ENCODE measurements around the gene NOTCH2.
A peak's percentile ranks its signal among the peaks of the same experiment; 100 is the strongest.

The NOTCH2 gene

GRCh38 chr1:119887427-119887826, 182.0 kb downstream of the NOTCH2 start:
- no peak for DNase-seq (ENCODE audit: low spot score)
- ATAC-seq (ENCODE audit: low read depth), result no peak
- H3K4me1 ChIP-seq (ENCODE audit: insufficient read depth, poor library complexity, severe bottlenecking), result no peaks in the 10 kb centered on the region
- H3K9me3 ChIP-seq (ENCODE audit: severe bottlenecking), result no peaks in the 10 kb centered on the region
- no peak for TF ChIP-seq CTCF (IDR thresholded peaks at IDR 0.05; ENCODE audit: poor library complexity, severe bottlenecking)
- no peaks in the 10 kb centered on the region for H3K36me3 ChIP-seq (ENCODE audit: low read depth)
- no peak overlapping the region for H3K27ac ChIP-seq (ENCODE audit: poor library complexity, severe bottlenecking)
- no peaks in the 10 kb centered on the region for H3K27me3 ChIP-seq (ENCODE audit: insufficient read depth, poor library complexity, severe bottlenecking)
- no peak overlapping the region for H3K4me3 ChIP-seq (ENCODE audit: severe bottlenecking)

GRCh38 chr1:119885903-119886783, 183.3 kb downstream of the NOTCH2 start:
- Histone ChIP-seq H3K36me3 (ENCODE audit: low read depth) (no peaks in the 10 kb centered on the region), H3K9me3 (ENCODE audit: severe bottlenecking) (no peaks in the 10 kb centered on the region), H3K27me3 (ENCODE audit: insufficient read depth, poor library complexity, severe bottlenecking) (no peaks in the 10 kb centered on the region), H3K27ac (ENCODE audit: poor library complexity, severe bottlenecking) (no peak overlapping the region), H3K4me3 (ENCODE audit: severe bottlenecking) (no peak overlapping the region), H3K4me1 (ENCODE audit: insufficient read depth, poor library complexity, severe bottlenecking) (no peaks in the 10 kb centered on the region)
- DNase-seq (ENCODE audit: low spot score), result no peak
- peak; percentile 77 for TF ChIP-seq CTCF (IDR thresholded peaks at IDR 0.05; ENCODE audit: poor library complexity, severe bottlenecking)
- ATAC-seq (ENCODE audit: low read depth), result peak; percentile 56

GRCh38 chr1:119884711-119885110, 184.8 kb downstream of the NOTCH2 start:
- DNase-seq (ENCODE audit: low spot score) (no peak), ATAC-seq (ENCODE audit: low read depth) (no peak)
- H3K36me3 ChIP-seq (ENCODE audit: low read depth), result no peaks in the 10 kb centered on the region
- TF ChIP-seq CTCF (IDR thresholded peaks at IDR 0.05; ENCODE audit: poor library complexity, severe bottlenecking), result no peak
- H3K27ac ChIP-seq (ENCODE audit: poor library complexity, severe bottlenecking), result no peak overlapping the region
- H3K27me3 ChIP-seq (ENCODE audit: insufficient read depth, poor library complexity, severe bottlenecking), result no peaks in the 10 kb centered on the region
- no peak overlapping the region for H3K4me3 ChIP-seq (ENCODE audit: severe bottlenecking)
- H3K4me1 ChIP-seq (ENCODE audit: insufficient read depth, poor library complexity, severe bottlenecking), result no peaks in the 10 kb centered on the region
- H3K9me3 ChIP-seq (ENCODE audit: severe bottlenecking), result no peaks in the 10 kb centered on the region

- no peaks in the 10 kb centered on the region for H3K4me1 ChIP-seq (ENCODE audit: insufficient read depth, poor library complexity, severe bottlenecking)
- no peak for ATAC-seq (ENCODE audit: low read depth)
- H3K9me3 ChIP-seq (ENCODE audit: severe bottlenecking), result no peaks in the 10 kb centered on the region
- H3K36me3 ChIP-seq (ENCODE audit: low read depth), result no peaks in the 10 kb centered on the region
- no peak for DNase-seq (ENCODE audit: low spot score)
- no peak for TF ChIP-seq CTCF (IDR thresholded peaks at IDR 0.05; ENCODE audit: poor library complexity, severe bottlenecking)
- H3K27me3 ChIP-seq (ENCODE audit: insufficient read depth, poor library complexity, severe bottlenecking), result no peaks in the 10 kb centered on the region
- no peak overlapping the region for H3K4me3 ChIP-seq (ENCODE audit: severe bottlenecking)
- no peak overlapping the region for H3K27ac ChIP-seq (ENCODE audit: poor library complexity, severe bottlenecking)
These were observed 185.6 kb downstream of the NOTCH2 start for GRCh38 chr1:119883826-119884225.
